Thyroid gland (tissue), 4 donors: ENCODE measurements around the gene CNTROB. TPM values are rescaled to one million over a fixed set of nuclear protein-coding genes. Genes with fewer than 3 reads are reported as not detected.

ENCODE experiments used
- DNase-seq, 2 donors: peaks; one replicate each; pipeline ENCODE4 v3.0.0-alpha.2; 2019
- H3K27ac ChIP-seq, 3 donors: fragments of 200-600 bp; sonication (generic); 1 replicate in 2 of 3; 2 replicates in 1 of 3; pipeline ENCODE4 v1.5.1; 2016 to 2019; ENCODE audit warnings: mild to moderate bottlenecking in 1 of 3, moderate library complexity in 1 of 3
- H3K27me3 ChIP-seq: fragments of 200-600 bp; sonication (generic); one replicate; pipeline ENCODE4 v1.5.1; 2019
- H3K36me3 ChIP-seq, 2 donors: fragments of 200-600 bp; sonication (generic); one replicate each; pipeline ENCODE4 v1.5.1; 2016 to 2019
- H3K4me1 ChIP-seq, 2 donors: fragments of 200-600 bp; sonication (generic); one replicate each; pipeline ENCODE4 v1.5.1; 2017 to 2019
- H3K4me3 ChIP-seq, 3 donors: fragments of 200-600 bp; sonication (generic); replicated peaks in 1 of 3; 1 replicate in 2 of 3; 2 replicates in 1 of 3; pipeline ENCODE4 v1.5.1; 2016; ENCODE audit warnings: mild to moderate bottlenecking in 1 of 3
- H3K9me3 ChIP-seq: fragments of 200-600 bp; sonication (generic); one replicate; pipeline ENCODE4 v1.5.1; 2017
- POLR2A ChIP-seq, 2 donors: fragments of 450-650 bp; IDR thresholded peaks; one replicate each; pipeline ENCODE4 v1.6.1; 2017; ENCODE audit warnings: antibody characterized with exemption in 2 of 2, mild to moderate bottlenecking in 2 of 2, moderate library complexity in 1 of 2
- WGBS, 2 donors: methylation state at CpG; one replicate each; pipeline ENCODE4 v1.1.5; 2017; 5-methylcytosine and 5-hydroxymethylcytosine counted together
- intact Hi-C: fragments of 100-400 bp; cut with DNase I; formaldehyde crosslinking; loops from one replicate; pipeline ENCODE4 v1.15.1; 2023
- total RNA-seq, 4 donors: library from RNA; depleted of rRNA; stranded (reverse); fragments of >200 nt; gene quantifications; one replicate each; pipeline ENCODE4 v1.2.3, GENCODE V29; 2016
- TF ChIP-seq, protein P1 (sequence below), 6 experiments: fragments of 200-600 bp in 3 of 6; fragments of 450-650 bp in 3 of 6; sonication (generic) in 3 of 6; IDR thresholded peaks; one replicate each; pipeline ENCODE4 v1.5.1; 2016 to 2019; ENCODE audit warnings: antibody characterized with exemption in 6 of 6, mild to moderate bottlenecking in 2 of 6, inconsistent platforms in 1 of 6, moderate library complexity in 1 of 6

The CNTROB gene
- total RNA-seq, 4 donors from 2014 or later, result 21.0 to 35.9 (median 28.0) TPM

GRCh38 chr17:7943291-7943690 is 11.3 kb downstream of the CNTROB start:
- no peak for DNase-seq
- peaks cover 60 to 72% of the 10 kb centered on the region in 2 donors for H3K36me3 ChIP-seq
- H3K4me3 ChIP-seq, result no peak overlapping the region
- WGBS, 2 donors, result 86 to 88% methylated on average over 11 to 13 of the region's 13 CpGs
- H3K27me3 ChIP-seq, result no peaks in the 10 kb centered on the region
- H3K9me3 ChIP-seq, result no peaks in the 10 kb centered on the region
- TF ChIP-seq, protein P1, sequence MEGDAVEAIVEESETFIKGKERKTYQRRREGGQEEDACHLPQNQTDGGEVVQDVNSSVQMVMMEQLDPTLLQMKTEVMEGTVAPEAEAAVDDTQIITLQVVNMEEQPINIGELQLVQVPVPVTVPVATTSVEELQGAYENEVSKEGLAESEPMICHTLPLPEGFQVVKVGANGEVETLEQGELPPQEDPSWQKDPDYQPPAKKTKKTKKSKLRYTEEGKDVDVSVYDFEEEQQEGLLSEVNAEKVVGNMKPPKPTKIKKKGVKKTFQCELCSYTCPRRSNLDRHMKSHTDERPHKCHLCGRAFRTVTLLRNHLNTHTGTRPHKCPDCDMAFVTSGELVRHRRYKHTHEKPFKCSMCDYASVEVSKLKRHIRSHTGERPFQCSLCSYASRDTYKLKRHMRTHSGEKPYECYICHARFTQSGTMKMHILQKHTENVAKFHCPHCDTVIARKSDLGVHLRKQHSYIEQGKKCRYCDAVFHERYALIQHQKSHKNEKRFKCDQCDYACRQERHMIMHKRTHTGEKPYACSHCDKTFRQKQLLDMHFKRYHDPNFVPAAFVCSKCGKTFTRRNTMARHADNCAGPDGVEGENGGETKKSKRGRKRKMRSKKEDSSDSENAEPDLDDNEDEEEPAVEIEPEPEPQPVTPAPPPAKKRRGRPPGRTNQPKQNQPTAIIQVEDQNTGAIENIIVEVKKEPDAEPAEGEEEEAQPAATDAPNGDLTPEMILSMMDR (IDR thresholded peaks at IDR 0.05), result no peak
- no peak for TF ChIP-seq POLR2A (IDR thresholded peaks at IDR 0.05)
- no peaks in the 10 kb centered on the region for H3K4me1 ChIP-seq
- intact Hi-C loops, result no loop called here
- no peak overlapping the region for H3K27ac ChIP-seq

DNA sequence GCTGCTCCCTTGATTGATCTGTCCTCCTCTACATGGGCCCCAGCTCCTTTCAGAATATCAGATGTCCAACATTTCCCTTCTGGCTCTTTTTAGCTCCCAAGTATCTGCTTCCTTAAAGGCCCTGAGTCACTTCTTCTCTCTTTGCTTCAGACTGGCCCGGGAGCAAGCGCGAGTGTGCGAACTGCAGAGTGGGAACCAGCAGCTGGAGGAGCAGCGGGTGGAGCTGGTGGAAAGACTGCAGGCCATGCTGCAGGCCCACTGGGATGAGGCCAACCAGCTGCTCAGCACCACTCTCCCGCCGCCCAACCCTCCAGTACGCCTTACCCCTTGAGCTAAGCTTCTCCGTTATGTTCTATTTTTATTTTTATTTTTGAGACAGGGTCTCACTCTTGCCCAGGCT is 12.3 kb downstream of the CNTROB start:
- Histone ChIP-seq H3K4me1 (no peaks in the 10 kb centered on the region), H3K4me3 (no peak overlapping the region), H3K27me3 (no peaks in the 10 kb centered on the region), H3K9me3 (no peaks in the 10 kb centered on the region), H3K27ac (no peak overlapping the region), H3K36me3 (peaks cover 68 to 74% of the 10 kb centered on the region in 2 donors)
- no peak for DNase-seq
- no peak for TF ChIP-seq POLR2A (IDR thresholded peaks at IDR 0.05)
- TF ChIP-seq, protein P1 (IDR thresholded peaks at IDR 0.05), result no peak
- 96 to 98% methylated on average over 9 of the region's 9 CpGs for WGBS, 2 donors
- intact Hi-C loops, result no loop called here

DNA sequence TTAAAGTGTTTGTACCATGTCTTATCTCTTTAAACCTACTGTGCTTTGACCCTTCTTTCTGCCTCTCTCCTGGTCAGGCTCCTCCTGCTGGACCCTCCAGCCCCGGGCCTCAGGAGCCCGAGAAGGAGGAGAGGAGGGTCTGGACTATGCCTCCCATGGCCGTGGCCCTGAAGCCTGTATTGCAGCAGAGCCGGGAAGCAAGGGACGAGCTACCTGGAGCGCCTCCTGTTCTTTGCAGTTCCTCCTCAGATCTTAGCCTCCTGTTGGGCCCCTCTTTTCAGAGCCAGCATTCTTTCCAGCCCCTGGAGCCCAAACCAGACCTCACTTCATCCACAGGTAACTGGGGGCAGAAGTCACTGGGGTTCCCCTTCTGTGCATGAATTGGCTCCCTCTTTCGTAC is 13.6 kb downstream of the CNTROB start:
- H3K4me3 ChIP-seq, result no peak overlapping the region
- no peak overlapping the region for H3K27ac ChIP-seq
- no peak for TF ChIP-seq POLR2A (IDR thresholded peaks at IDR 0.05)
- TF ChIP-seq, protein P1 (IDR thresholded peaks at IDR 0.05), result no peak
- peaks cover 61% of the 10 kb centered on the region in 2 donors for H3K36me3 ChIP-seq
- intact Hi-C loops, result no loop called here
- no peak for DNase-seq
- H3K9me3 ChIP-seq, result no peaks in the 10 kb centered on the region
- H3K27me3 ChIP-seq, result no peaks in the 10 kb centered on the region
- no peaks in the 10 kb centered on the region for H3K4me1 ChIP-seq
- WGBS, 2 donors, result 79 to 90% methylated on average over 7 of the region's 7 CpGs

DNA sequence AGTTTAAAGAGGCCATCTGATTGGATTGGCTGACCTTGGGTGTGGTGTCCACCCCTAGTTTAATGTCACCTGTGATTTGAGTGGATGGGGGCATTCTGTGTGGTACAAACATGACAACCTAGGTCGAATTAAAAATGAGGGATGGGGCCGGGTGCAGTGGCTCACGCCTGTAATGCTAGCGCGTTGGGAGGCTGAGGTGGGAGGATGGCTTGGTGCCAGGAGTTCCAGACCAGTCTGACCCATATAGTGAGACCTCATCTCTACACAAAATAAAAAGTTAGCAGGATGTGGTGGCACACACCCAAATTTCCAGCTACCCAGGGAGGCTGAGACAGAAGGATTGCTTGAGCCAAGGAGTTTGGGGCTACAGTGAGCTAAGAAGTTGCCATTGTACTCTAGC is 14.4 kb downstream of the CNTROB start:
- H3K36me3 ChIP-seq, result peaks cover 55 to 56% of the 10 kb centered on the region in 2 donors
- H3K27me3 ChIP-seq, result no peaks in the 10 kb centered on the region
- WGBS, 2 donors, result 74 to 83% methylated on average over 5 of the region's 5 CpGs
- no peaks in the 10 kb centered on the region for H3K4me1 ChIP-seq
- no peaks in the 10 kb centered on the region for H3K9me3 ChIP-seq
- no peak overlapping the region for H3K27ac ChIP-seq
- no peak overlapping the region for H3K4me3 ChIP-seq
- no peak for DNase-seq
- intact Hi-C loops, result no loop called here
- TF ChIP-seq, protein P1 (IDR thresholded peaks at IDR 0.05), result no peak
- no peak for TF ChIP-seq POLR2A (IDR thresholded peaks at IDR 0.05)

DNA sequence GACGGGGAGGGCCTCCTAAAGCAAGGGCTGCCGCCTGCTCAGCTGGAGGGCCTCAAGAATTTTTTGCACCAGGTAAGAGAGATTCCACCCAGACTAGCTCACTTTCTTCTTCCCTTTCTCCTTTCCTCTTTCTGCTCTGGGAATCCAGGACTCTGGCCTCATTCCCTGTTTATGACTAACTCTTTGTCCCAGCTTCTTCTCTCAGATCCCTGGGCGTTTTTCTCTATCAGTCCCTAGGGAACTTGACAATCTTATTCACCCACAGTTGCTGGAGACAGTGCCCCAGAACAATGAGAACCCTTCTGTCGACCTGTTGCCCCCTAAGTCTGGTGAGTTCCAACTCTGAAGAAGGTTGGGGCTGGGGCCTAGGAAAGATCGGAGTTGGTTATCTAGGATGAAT is 15.6 kb downstream of the CNTROB start:
- Histone ChIP-seq H3K27me3 (no peaks in the 10 kb centered on the region), H3K4me3 (no peak overlapping the region), H3K36me3 (peaks cover 46 to 56% of the 10 kb centered on the region in 2 donors), H3K4me1 (no peaks in the 10 kb centered on the region), H3K9me3 (no peaks in the 10 kb centered on the region), H3K27ac (no peak overlapping the region)
- WGBS, 2 donors, result 93 to 94% methylated on average over 5 of the region's 5 CpGs
- TF ChIP-seq POLR2A (IDR thresholded peaks at IDR 0.05), result no peak
- TF ChIP-seq, protein P1 (IDR thresholded peaks at IDR 0.05), result no peak
- no peak for DNase-seq
- intact Hi-C loops, result no loop called here
